OCI-LY7 (cell line): ENCODE data around the gene MESD. TPM values are rescaled to one million over a fixed set of nuclear protein-coding genes. Genes with fewer than 3 reads are reported as not detected.

Source experiments
- BruUV-seq: library from RNA; stranded (reverse); fragments of 400-500 nt; replicated peaks from 2 replicates; lab custom pipeline; 2021; lab: Mats Ljungman, UMichigan
- CTCF ChIA-PET: fragments of 300-600 bp; sonication (Branson Sonifier 250); formaldehyde crosslinking; loops from one replicate; lab custom pipeline; 2022; ENCODE audit warnings: antibody characterized with exemption; ENCODE audit not compliant: unreplicated experiment; lab: Charles Lee
- POLR2A ChIA-PET: fragments of 300-600 bp; sonication (Branson Sonifier 250); formaldehyde crosslinking; loops from one replicate; lab custom pipeline; 2022; ENCODE audit warnings: antibody characterized with exemption; lab: Charles Lee
- DNase-seq: peaks from one replicate; pipeline ENCODE4 v3.0.0-alpha.2; 2015; ENCODE audit warnings: low spot score
- H2AFZ ChIP-seq: fragments of 200-600 bp; sonication (generic), shearing (Covaris generic); 2 replicates; pipeline ENCODE4 v1.6.1; 2014; ENCODE audit warnings: mild to moderate bottlenecking, antibody characterized with exemption, low read length, moderate library complexity
- H3K27ac ChIP-seq: fragments of 200-600 bp; sonication (generic); 2 replicates; pipeline ENCODE4 v1.5.1; 2014; ENCODE audit warnings: mixed run types, low read depth, mild to moderate bottlenecking, moderate library complexity, low read length, inconsistent platforms; ENCODE audit not compliant: poor library complexity, severe bottlenecking
- H3K36me3 ChIP-seq: fragments of 200-600 bp; sonication (generic); 2 replicates; pipeline ENCODE4 v1.6.1; 2014; ENCODE audit warnings: mild to moderate bottlenecking, antibody characterized with exemption, low read length, moderate library complexity, mixed read lengths; ENCODE audit not compliant: insufficient read depth
- H3K4me1 ChIP-seq: fragments of 200-600 bp; sonication (generic); 2 replicates; pipeline ENCODE4 v1.5.1; 2014; ENCODE audit warnings: mild to moderate bottlenecking, low read length; ENCODE audit not compliant: insufficient read depth, poor library complexity, severe bottlenecking
- H3K4me2 ChIP-seq: fragments of 200-600 bp; sonication (generic); 2 replicates; pipeline ENCODE4 v1.6.1; 2014; ENCODE audit warnings: mild to moderate bottlenecking, low read length
- H3K4me3 ChIP-seq: fragments of 200-600 bp; sonication (generic); 2 replicates; pipeline ENCODE4 v1.5.1; 2014; ENCODE audit warnings: mild to moderate bottlenecking, low read depth, low read length; ENCODE audit not compliant: poor library complexity, severe bottlenecking
- H3K79me2 ChIP-seq: fragments of 200-600 bp; sonication (generic); 2 replicates; pipeline ENCODE4 v1.6.1; 2016; ENCODE audit warnings: low read depth, mild to moderate bottlenecking, low read length, moderate library complexity, mixed read lengths; ENCODE audit not compliant: insufficient read depth
- H3K9me2 ChIP-seq: fragments of 200-600 bp; sonication (generic); 2 replicates; pipeline ENCODE4 v1.6.1; 2016; ENCODE audit warnings: mild to moderate bottlenecking, low read length, mixed read lengths; ENCODE audit not compliant: insufficient read depth
- H3K9me3 ChIP-seq: fragments of 200-600 bp; sonication (generic); 2 replicates; pipeline ENCODE4 v1.6.1; 2014; ENCODE audit warnings: mild to moderate bottlenecking, mixed run types, low read length, mixed read lengths
- H4K20me1 ChIP-seq: fragments of 200-600 bp; sonication (generic); 2 replicates; pipeline ENCODE4 v1.6.1; 2014; ENCODE audit warnings: mild to moderate bottlenecking, antibody characterized with exemption, low read length, moderate library complexity, mixed read lengths; ENCODE audit not compliant: insufficient read depth
- CTCF ChIP-seq: fragments of 200-600 bp; sonication (generic); conservative IDR thresholded peaks from 2 replicates; pipeline ENCODE4 v1.5.1; 2014; ENCODE audit warnings: mild to moderate bottlenecking, antibody characterized with exemption, low read length, moderate library complexity, mixed read lengths
- EZH2phosphoT487 ChIP-seq: fragments of 200-600 bp; sonication (generic); IDR thresholded peaks from 2 replicates; pipeline ENCODE4 v1.6.1; 2018; ENCODE audit warnings: low read depth, borderline replicate concordance, mild to moderate bottlenecking, mixed run types, antibody characterized with exemption, low read length, moderate library complexity, mixed read lengths
- intact Hi-C: fragments of 100-400 bp; cut with micrococcal nuclease; formaldehyde crosslinking; loops from one replicate; pipeline ENCODE4 v1.10.0; 2022; ENCODE audit not compliant: unreplicated experiment
- total RNA-seq, 2 experiments: library from RNA; depleted of rRNA in 1 of 2; stranded (reverse); fragments of >200 nt in 1 of 2; shearing (Covaris generic) in 1 of 2; gene quantifications; 2 replicates each; pipeline ENCODE4 v1.2.3, GENCODE V29; 2014 to 2022

The MESD gene
- total RNA-seq, 2 experiments from 2014 or later = 17.3 to 27.7 TPM

- no peak overlapping the region for H3K27ac ChIP-seq
- no peaks in the 10 kb centered on the region for H3K9me2 ChIP-seq
- TF ChIP-seq CTCF = no peak
- no peak for TF ChIP-seq EZH2phosphoT487
- H2AFZ ChIP-seq = no peak overlapping the region
- H3K9me3 ChIP-seq = no peaks in the 10 kb centered on the region
- H3K4me3 ChIP-seq = no peak overlapping the region
- no peaks in the 10 kb centered on the region for H3K4me1 ChIP-seq
- H3K36me3 ChIP-seq = no peaks in the 10 kb centered on the region
- intact Hi-C loops = no loop called here
- no peak for DNase-seq
- no TSS peak for BruUV-seq
- H3K79me2 ChIP-seq = no peaks in the 10 kb centered on the region
- H4K20me1 ChIP-seq = no peaks in the 10 kb centered on the region; the same call in 1 of the 2 replicates
- POLR2A ChIA-PET = no interaction called here
- no peak overlapping the region for H3K4me2 ChIP-seq
- CTCF ChIA-PET = no interaction called here
Observed at GRCh38 chr15:81014446-81015093, 25.0 kb upstream of the MESD start.

- CTCF ChIA-PET = no interaction called here
- no peaks in the 10 kb centered on the region for H3K79me2 ChIP-seq
- no peak overlapping the region for H3K27ac ChIP-seq
- H2AFZ ChIP-seq = no peak overlapping the region
- intact Hi-C loops = no loop called here
- no peaks in the 10 kb centered on the region for H3K4me1 ChIP-seq
- DNase-seq = no peak
- H3K36me3 ChIP-seq = no peaks in the 10 kb centered on the region
- H4K20me1 ChIP-seq = no peaks in the 10 kb centered on the region; the same call in 1 of the 2 replicates
- no peak for TF ChIP-seq EZH2phosphoT487
- no peak for TF ChIP-seq CTCF
- H3K9me2 ChIP-seq = no peaks in the 10 kb centered on the region
- POLR2A ChIA-PET = interaction anchor here (1.2 kb wide), 1 partner anchor 16 kb away, joined by 6 read pairs; no protein-coding TSS in a partner anchor
- BruUV-seq = no TSS peak
- no peak overlapping the region for H3K4me2 ChIP-seq
- H3K4me3 ChIP-seq = no peak overlapping the region
- no peaks in the 10 kb centered on the region for H3K9me3 ChIP-seq
Observed at GRCh38 chr15:81013396-81013929, 23.8 kb upstream of the MESD start.

GRCh38 chr15:81012588-81012987, 23.0 kb upstream of the MESD start:
- no peaks in the 10 kb centered on the region for H3K79me2 ChIP-seq
- CTCF ChIA-PET = no interaction called here
- H3K27ac ChIP-seq = no peak overlapping the region

More at GRCh38 chr15:81012588-81012987, 23.0 kb upstream of the MESD start:
- intact Hi-C loops = no loop called here
- no peak overlapping the region for H2AFZ ChIP-seq
- H3K4me3 ChIP-seq = no peak overlapping the region
- H4K20me1 ChIP-seq = no peaks in the 10 kb centered on the region; the same call in 1 of the 2 replicates
- no TSS peak for BruUV-seq
- no peak for TF ChIP-seq CTCF
- no peak for TF ChIP-seq EZH2phosphoT487
- DNase-seq = no peak
- H3K36me3 ChIP-seq = no peaks in the 10 kb centered on the region
- no peaks in the 10 kb centered on the region for H3K9me2 ChIP-seq
- H3K4me2 ChIP-seq = no peak overlapping the region
- H3K4me1 ChIP-seq = no peaks in the 10 kb centered on the region
- no peaks in the 10 kb centered on the region for H3K9me3 ChIP-seq
- POLR2A ChIA-PET = no interaction called here
